Ammon's horn (tissue), 1 donor: ENCODE data around the gene ACP1.
A peak's percentile ranks its signal among the peaks of the same experiment; 100 is the strongest.

Source experiments
- DNase-seq: peaks from one replicate; pipeline ENCODE4 v3.0.0-alpha.2; 2016; ENCODE audit warnings: low spot score

ACP1 gene

DNA sequence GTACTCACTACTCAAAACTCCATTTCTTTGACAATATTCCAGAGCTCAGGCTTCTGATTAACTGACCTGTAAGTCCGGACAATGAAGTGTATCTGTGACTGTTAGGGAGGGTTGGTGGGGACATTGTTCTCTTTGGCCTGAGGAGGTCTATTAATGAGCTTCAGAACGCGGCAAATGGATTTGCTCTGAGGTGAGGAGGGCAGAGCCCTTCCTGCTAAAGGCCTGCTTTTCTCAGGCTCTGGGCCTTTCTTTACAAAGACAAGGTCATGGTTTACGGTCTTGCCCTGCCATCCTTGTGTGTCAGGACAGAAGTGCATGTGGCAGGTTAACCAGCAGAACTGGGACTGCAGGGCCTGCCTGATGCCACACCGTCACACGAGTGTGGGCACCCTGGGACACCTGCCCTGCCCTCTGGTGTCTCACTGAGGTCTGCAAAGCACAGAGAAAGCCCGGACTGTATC, 15.9 kb downstream of the ACP1 start:
- no peak for DNase-seq

GRCh38 chr2:281381-281780, 16.6 kb downstream of the ACP1 start:
- DNase-seq, result no peak

- DNase-seq, result no peak
These were observed 17.9 kb downstream of the ACP1 start for GRCh38 chr2:282371-283263.

GRCh38 chr2:283996-284794, 19.4 kb downstream of the ACP1 start:
- no peak for DNase-seq

DNA sequence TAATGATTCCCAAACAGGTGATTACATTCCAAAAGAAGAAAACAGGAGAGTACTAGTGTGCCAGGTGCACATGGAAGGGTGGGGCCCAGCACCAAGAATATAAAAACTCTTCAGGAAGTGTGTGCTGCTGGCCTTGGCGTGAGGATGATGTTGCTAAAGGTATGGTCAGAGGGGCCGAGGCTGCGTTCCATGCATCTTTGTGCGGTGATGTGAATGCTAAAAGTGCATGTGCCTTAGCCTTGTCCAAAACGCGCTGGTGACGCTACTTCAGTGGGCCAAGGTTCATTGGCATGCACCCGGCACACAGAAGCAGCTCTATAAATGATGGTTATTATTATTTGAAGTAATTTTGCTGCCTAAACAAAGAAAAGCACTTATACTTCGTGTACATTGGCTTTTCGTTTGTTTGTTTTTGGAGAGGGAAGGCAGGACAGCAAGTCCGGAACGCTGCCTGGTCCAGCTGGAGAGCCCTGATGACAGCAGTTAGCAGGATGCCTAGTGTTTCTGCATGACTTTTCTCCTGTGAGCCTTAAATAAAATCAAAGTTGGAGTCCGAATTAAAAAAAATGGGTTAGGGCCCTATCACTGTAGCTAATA, 20.2 kb downstream of the ACP1 start:
- DNase-seq, result no peak

DNA sequence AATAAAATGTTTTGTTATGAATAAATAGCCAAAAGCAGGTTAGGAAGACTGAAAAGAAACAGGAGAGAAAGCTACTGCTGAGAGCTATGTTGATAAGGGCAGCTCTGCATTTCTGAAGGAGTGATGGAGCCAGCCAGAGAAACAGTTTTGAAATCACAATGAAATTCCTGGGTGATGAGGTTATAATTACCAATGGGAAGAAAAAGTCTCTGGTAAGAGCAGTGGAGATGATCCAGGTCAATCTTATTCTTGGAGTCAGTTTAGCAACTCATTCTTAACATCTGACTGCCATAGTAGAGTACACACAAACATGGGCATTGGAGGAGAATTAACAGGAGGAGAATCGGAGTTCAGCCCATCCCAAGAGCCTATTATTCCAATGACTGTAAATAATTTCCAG, 20.8 kb downstream of the ACP1 start:
- DNase-seq, result no peak

DNA sequence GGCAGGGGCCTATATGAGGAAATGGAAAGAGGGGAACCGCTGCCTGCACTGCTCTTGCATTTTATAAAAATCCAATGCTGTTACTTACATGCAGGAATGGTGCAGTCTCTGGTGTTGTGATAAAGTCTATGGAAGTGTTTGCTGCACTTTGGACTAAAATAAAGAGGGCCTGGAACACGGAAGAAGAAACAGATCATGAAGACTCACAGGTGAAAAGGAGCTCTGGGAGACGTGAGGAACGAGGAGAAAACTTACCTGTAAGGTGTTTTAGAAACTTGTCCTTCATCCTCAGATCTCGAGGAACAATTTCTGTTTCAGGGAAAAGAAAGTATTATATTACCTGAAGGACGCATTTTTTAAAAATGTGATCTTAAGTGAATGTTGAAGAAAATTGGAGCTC, 21.3 kb downstream of the ACP1 start:
- DNase-seq, result no peak

- no peak for DNase-seq
These were observed 22.1 kb downstream of the ACP1 start for GRCh38 chr2:286774-287392.

- no peak for DNase-seq
These were observed 22.7 kb downstream of the ACP1 start for GRCh38 chr2:287471-287885.

DNA sequence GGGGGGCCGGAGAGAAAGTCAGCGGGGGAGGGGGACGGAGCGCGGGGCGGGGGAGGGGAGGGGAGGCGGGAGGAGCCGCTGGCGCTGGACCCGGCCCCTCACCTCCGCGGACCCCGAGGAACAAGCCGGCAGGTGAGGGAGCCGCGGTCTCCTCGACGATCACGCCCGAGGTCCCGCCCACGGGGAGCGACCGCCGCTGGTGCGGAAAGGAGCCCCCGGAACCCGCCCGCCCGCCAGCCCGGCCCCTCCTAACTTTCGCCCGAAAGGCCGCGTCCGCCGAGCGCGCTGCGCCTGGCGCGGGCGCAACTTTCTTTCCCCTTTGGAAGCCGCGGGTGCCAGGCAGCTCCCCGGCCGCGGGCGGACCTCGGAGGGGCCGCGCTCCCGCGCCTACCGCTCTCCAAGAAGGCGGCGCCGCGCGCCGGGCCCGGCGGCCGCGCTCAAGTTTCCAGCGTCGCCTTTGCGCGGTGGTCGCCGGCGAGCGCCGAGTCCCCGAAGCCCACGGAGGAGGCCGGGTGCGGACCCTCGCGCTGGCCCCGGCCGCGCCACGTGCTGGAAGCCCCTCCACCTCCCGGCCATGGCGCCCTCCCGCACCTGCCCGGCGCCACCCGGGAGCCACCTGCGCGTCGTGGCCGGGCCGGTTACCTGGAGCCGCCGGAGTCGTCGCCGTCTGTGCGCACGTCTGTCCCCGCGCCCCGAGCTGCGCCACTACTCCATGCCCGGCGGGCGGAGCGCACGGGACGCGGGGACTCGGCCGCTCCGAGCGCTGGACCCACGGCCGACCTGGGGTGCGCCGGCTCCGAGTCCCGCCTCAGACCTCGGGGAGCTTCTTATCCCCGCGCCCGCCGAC, 23.4 kb downstream of the ACP1 start, which contains the start of gene ALKAL2:
Gene ALKAL2, minus strand, starts transcription at position 181 of the 847 bp plus-strand sequence. CDS start 256 bp downstream, outside the sequence.
- DNase-seq, result no peak

- no peak for DNase-seq
These were observed 24.1 kb downstream of the ACP1 start for GRCh38 chr2:288758-289361.

- peak; percentile 25 for DNase-seq
These were observed 24.8 kb downstream of the ACP1 start for GRCh38 chr2:289362-290089.

- DNase-seq, result peak; percentile 90
These were observed 25.5 kb downstream of the ACP1 start for GRCh38 chr2:290090-290722.

- DNase-seq, result no peak
These were observed 30.3 kb downstream of the ACP1 start for GRCh38 chr2:295090-295489.

GRCh38 chr2:296354-296753, 31.6 kb downstream of the ACP1 start:
- no peak for DNase-seq

GRCh38 chr2:305366-305765, 40.6 kb downstream of the ACP1 start:
- DNase-seq, result no peak

- no peak for DNase-seq
These were observed 44.6 kb downstream of the ACP1 start for GRCh38 chr2:309148-309953.

GRCh38 chr2:309954-310510, 45.3 kb downstream of the ACP1 start:
- no peak for DNase-seq
